Measurements from ENCODE around the gene MVD. TPM values are rescaled to one million over a fixed set of nuclear protein-coding genes. Genes with fewer than 3 reads are reported as not detected.
A peak's percentile ranks its signal among the peaks of the same experiment; 100 is the strongest.

MVD gene
- total RNA-seq, 3 donors from 2014 or later, result 39.0 to 49.2 (median 44.4) TPM

GRCh38 chr16:88638323-88639230, 24.3 kb downstream of the MVD start, which contains the start of gene IL17C:
IL17C (plus strand) TSS chr16:88638572; CDS start chr16:88638642, 70 bp downstream.
- Mint-ChIP-seq H3K9me3 (no peaks in the 10 kb centered on the region), H3K36me3 (ENCODE audit: insufficient read depth) (no peaks in the 10 kb centered on the region), H3K4me3 (no peak within 1 kb of the TSS), H3K27me3 (ENCODE audit: low read depth) (peaks cover 7% of the 10 kb centered on the region), H3K4me1 (ENCODE audit: low read depth) (peaks cover 39% of the 10 kb centered on the region)
- ATAC-seq (no peak), DNase-seq (no peak)

DNA sequence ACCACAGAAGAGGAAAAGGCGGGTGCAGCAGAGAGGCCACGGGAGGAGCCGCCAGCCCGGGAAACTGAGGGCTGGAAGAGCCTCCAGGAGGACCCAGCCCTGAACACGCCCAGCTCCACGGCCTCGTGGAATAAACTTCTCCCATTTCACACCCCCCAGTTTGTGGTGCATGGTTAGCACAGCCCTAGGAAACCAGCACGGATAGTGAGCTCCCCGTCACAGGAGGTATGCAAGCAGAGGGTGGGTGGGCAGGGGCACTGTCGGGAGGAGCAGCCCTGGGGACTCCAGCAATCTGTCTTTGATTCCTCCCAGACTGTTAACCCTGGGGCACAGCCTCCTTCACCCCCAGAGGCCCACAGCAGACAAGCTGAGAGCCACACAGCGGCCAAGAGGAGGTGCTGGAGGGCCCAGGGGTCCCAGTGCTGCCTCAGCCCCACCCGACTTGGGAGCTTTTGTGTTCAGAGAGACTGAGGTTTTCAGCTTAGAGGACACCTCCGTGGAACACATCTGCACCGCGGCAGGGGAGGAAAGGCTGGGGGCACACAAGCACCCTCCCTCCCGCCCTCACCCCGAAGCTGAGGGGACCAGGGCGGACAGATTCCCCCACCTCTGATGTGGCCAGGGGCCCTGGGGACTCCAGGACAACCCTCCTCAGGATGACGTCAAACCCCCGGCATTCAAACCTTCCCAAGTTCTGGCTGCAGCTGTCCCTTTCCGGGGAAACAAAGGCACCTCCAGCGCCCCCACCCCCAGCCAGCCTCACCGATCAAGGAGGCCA, 26.2 kb downstream of the MVD start:
- Mint-ChIP-seq H3K27me3 (ENCODE audit: low read depth) (peaks cover 7% of the 10 kb centered on the region), H3K4me3 (no peak overlapping the region), H3K9me3 (no peaks in the 10 kb centered on the region), H3K4me1 (ENCODE audit: low read depth) (peaks cover 46% of the 10 kb centered on the region), H3K36me3 (ENCODE audit: insufficient read depth) (peaks cover 4% of the 10 kb centered on the region)
- DNase-seq (no peak), ATAC-seq (peak in 1 of 2 donors; percentile 0)

GRCh38 chr16:88635671-88636319, 27.1 kb downstream of the MVD start:
- DNase-seq (no peak), ATAC-seq (no peak)
- Mint-ChIP-seq H3K4me3 (peak overlapping the region; percentile 65), H3K27me3 (ENCODE audit: low read depth) (peaks cover 7% of the 10 kb centered on the region), H3K9me3 (no peaks in the 10 kb centered on the region), H3K36me3 (ENCODE audit: insufficient read depth) (peaks cover 7% of the 10 kb centered on the region), H3K4me1 (ENCODE audit: low read depth) (peaks cover 46% of the 10 kb centered on the region)

GRCh38 chr16:88634994-88635670, 27.8 kb downstream of the MVD start:
- no peak for ATAC-seq
- peaks cover 43% of the 10 kb centered on the region for H3K4me1 Mint-ChIP-seq (ENCODE audit: low read depth)
- peak overlapping the region; percentile 66 for H3K4me3 Mint-ChIP-seq
- DNase-seq, result no peak
- peaks cover 7% of the 10 kb centered on the region for H3K36me3 Mint-ChIP-seq (ENCODE audit: insufficient read depth)
- peaks cover 3% of the 10 kb centered on the region for H3K27me3 Mint-ChIP-seq (ENCODE audit: low read depth)
- H3K9me3 Mint-ChIP-seq, result no peaks in the 10 kb centered on the region

DNA sequence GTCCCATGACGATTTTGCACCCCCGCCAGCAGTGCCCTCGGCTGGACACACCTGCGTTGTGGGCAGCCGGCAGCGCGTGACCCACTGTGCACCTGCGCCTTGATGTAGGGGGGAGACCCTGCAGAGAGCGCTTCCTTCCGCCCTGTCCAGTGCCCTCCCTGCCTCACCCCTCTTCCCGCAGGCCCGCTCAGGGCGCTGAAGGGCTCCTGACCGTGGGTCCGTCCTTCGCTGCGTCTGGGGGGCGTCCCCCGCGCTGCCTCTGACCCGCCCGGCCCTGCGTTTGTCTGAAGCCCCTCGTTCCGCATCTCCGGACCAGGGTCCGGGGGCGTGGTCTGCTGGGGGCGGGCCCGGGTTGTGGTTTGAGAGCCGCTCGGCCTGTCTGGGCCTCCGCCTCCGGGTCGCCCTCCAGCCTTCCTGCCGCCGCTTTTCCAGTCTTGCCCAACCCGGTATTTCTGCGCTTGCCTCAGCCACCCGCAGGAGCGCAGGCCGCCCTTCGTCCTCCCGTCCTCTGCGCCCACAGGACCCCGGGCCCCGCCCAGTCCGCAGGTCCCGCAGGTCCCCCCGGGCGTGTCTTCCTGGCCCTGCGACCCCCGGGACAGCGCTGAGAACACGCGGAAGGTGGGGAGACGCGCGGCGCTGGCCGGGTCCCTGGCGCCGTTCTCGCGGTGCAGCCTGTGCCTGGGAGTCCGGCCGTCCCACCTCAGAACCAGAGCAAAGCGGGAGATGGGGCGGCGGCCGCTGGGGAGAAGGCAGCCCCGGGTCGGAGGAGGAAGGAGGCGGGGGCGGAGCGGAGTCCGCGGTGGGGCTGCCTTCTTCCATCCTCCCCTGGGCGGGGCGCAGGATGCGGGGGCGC, 28.5 kb downstream of the MVD start:
- Mint-ChIP-seq H3K27me3 (ENCODE audit: low read depth) (no peaks in the 10 kb centered on the region), H3K4me3 (peak overlapping the region; percentile 76), H3K4me1 (ENCODE audit: low read depth) (peaks cover 40% of the 10 kb centered on the region), H3K36me3 (ENCODE audit: insufficient read depth) (peaks cover 12% of the 10 kb centered on the region), H3K9me3 (no peaks in the 10 kb centered on the region)
- ATAC-seq (peak; percentile 27 to 29), DNase-seq (peak; percentile 43)

DNA sequence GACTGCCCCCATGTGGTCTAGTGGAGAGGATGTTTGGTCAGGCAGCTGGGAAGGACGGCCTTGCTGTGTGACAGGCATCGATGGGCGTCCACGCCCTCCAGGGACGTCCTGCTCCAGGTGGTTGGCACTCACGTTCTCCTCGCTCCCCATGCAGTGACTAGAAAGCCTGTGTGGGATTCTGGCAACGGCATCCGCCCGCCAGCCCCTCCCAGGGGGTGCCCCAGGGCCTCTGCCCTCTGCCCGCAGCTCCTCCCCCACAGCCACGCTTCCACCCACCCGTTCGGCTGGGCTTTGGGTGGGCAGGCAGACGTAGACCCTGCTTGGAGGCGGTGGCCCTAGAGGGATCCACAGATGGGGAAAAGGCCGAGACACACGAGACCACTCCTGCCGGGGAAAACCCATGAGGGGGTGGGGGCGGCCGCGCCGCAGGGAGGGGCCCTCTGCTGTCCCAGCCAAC, 29.2 kb downstream of the MVD start:
- Mint-ChIP-seq H3K4me3 (peak overlapping the region; percentile 76), H3K4me1 (ENCODE audit: low read depth) (peaks cover 37% of the 10 kb centered on the region), H3K9me3 (no peaks in the 10 kb centered on the region), H3K36me3 (ENCODE audit: insufficient read depth) (peaks cover 13% of the 10 kb centered on the region), H3K27me3 (ENCODE audit: low read depth) (no peaks in the 10 kb centered on the region)
- ATAC-seq (peak; percentile 28 to 44), DNase-seq (peak; percentile 43)

DNA sequence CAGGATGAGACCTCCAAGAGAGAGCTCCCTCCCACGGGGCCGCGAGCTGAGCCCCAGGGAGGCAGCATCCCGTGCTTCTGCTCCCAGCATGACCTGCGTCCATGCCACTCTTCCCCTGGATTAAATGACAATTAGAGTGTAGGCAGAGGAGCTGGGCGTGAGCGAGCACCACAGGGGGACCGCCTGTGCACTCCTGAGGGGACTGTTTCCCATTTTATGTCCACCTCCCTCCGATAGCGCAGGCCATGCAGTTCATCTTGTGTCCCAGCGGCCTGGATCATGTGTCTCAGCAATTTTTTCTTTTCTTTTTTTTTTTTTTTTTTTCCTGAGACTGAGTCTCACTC, 30.3 kb downstream of the MVD start:
- peaks cover 14% of the 10 kb centered on the region for H3K36me3 Mint-ChIP-seq (ENCODE audit: insufficient read depth)
- ATAC-seq (no peak), DNase-seq (no peak)
- H3K9me3 Mint-ChIP-seq, result no peaks in the 10 kb centered on the region
- no peaks in the 10 kb centered on the region for H3K27me3 Mint-ChIP-seq (ENCODE audit: low read depth)
- peaks cover 27% of the 10 kb centered on the region for H3K4me1 Mint-ChIP-seq (ENCODE audit: low read depth)
- no peak overlapping the region for H3K4me3 Mint-ChIP-seq

- DNase-seq, result no peak
- Mint-ChIP-seq H3K9me3 (no peaks in the 10 kb centered on the region), H3K4me1 (ENCODE audit: low read depth) (peaks cover 22% of the 10 kb centered on the region), H3K4me3 (no peak overlapping the region), H3K27me3 (ENCODE audit: low read depth) (no peaks in the 10 kb centered on the region), H3K36me3 (ENCODE audit: insufficient read depth) (peaks cover 18% of the 10 kb centered on the region)
- no peak for ATAC-seq
These were observed 30.8 kb downstream of the MVD start for GRCh38 chr16:88631920-88632586.

- Mint-ChIP-seq H3K4me1 (ENCODE audit: low read depth) (peaks cover 20% of the 10 kb centered on the region), H3K36me3 (ENCODE audit: insufficient read depth) (peaks cover 22% of the 10 kb centered on the region), H3K27me3 (ENCODE audit: low read depth) (no peaks in the 10 kb centered on the region), H3K9me3 (no peaks in the 10 kb centered on the region), H3K4me3 (no peak overlapping the region)
- DNase-seq (no peak), ATAC-seq (no peak)
These were observed 31.5 kb downstream of the MVD start for GRCh38 chr16:88631384-88631783.

DNA sequence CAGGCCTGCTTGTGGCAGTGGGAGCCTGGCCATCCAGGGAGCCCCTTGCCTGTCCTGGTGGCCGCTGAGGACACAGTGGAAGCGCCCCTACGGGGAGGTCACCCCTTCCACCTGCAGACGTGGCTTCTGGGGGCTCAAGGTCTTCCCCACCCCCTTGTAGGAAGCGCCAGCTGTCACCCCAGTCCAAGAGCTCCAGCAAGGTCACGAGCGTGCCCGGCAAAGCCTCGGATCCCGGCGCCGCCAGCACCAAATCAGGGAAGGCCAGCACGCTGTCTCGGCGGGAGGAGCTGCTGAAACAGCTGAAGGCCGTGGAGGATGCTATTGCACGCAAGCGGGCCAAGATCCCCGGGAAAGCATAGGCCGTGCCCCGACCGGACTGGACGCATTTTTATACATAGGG, 31.9 kb downstream of the MVD start:
- Mint-ChIP-seq H3K4me3 (no peak overlapping the region), H3K9me3 (no peaks in the 10 kb centered on the region), H3K27me3 (ENCODE audit: low read depth) (no peaks in the 10 kb centered on the region), H3K4me1 (ENCODE audit: low read depth) (peaks cover 16% of the 10 kb centered on the region), H3K36me3 (ENCODE audit: insufficient read depth) (peaks cover 22% of the 10 kb centered on the region)
- DNase-seq (no peak), ATAC-seq (no peak)

DNA sequence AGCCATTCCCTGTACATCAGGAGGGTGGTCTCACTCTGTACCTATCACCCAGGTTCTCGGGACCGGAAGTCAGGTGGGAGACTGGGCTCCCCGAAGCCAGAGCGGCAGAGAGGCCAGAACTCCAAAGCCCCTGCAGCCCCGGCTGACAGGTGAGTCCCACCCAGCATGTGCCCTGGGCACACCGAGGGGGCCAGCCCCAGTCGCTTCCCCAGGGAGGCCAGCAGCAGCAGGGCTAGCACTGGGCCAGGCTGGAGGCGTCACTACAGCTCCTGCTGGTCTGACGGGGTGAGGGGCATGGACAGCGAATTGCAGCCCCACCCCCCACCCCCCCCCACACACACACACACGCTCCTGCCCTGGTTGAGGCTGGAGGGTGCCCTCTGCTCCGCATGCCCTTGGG, 32.5 kb downstream of the MVD start:
- Mint-ChIP-seq H3K27me3 (ENCODE audit: low read depth) (no peaks in the 10 kb centered on the region), H3K4me3 (no peak overlapping the region), H3K36me3 (ENCODE audit: insufficient read depth) (peaks cover 24% of the 10 kb centered on the region), H3K9me3 (no peaks in the 10 kb centered on the region), H3K4me1 (ENCODE audit: low read depth) (peaks cover 15% of the 10 kb centered on the region)
- DNase-seq, result no peak
- ATAC-seq, result no peak

- DNase-seq, result no peak
- H3K27me3 Mint-ChIP-seq (ENCODE audit: low read depth), result no peaks in the 10 kb centered on the region
- H3K4me1 Mint-ChIP-seq (ENCODE audit: low read depth), result peaks cover 13% of the 10 kb centered on the region
- no peaks in the 10 kb centered on the region for H3K9me3 Mint-ChIP-seq
- peaks cover 26% of the 10 kb centered on the region for H3K36me3 Mint-ChIP-seq (ENCODE audit: insufficient read depth)
- ATAC-seq, result no peak
- H3K4me3 Mint-ChIP-seq, result no peak overlapping the region
These were observed 33.1 kb downstream of the MVD start for GRCh38 chr16:88629835-88630234.

DNA sequence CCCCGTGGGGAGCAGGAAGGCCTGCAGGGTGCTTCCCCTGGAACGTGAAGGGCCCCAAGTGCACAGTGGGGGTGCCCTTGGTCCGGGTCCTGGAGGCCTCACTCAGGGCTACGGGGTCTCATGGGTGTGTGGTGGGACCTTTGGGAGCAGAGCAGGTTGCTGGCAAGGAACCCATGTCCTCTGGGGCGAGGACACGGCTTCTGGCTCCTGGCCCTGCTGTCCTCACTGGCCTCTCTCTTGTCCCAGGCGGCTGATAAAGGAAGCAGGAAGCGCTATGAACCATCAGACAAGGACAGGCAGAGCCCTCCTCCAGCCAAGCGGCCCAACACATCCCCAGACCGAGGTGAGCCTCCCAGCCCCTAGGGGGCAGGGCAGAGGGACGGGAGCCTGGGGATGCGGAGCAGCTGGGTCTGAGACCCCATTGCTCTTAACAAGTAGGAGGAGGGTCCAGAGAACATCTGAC, 34.3 kb downstream of the MVD start:
- H3K4me1 Mint-ChIP-seq (ENCODE audit: low read depth), result peaks cover 10% of the 10 kb centered on the region
- H3K36me3 Mint-ChIP-seq (ENCODE audit: insufficient read depth), result peaks cover 29% of the 10 kb centered on the region
- no peak for DNase-seq
- no peaks in the 10 kb centered on the region for H3K9me3 Mint-ChIP-seq
- ATAC-seq, result no peak
- no peaks in the 10 kb centered on the region for H3K27me3 Mint-ChIP-seq (ENCODE audit: low read depth)
- H3K4me3 Mint-ChIP-seq, result no peak overlapping the region

Measured in activated T-cell treated with anti-CD3 and anti-CD28 coated beads, Interleukin-2, amount 50 U/mL, for 4 hours (primary cell).